Brain microvascular endothelial cell (primary cell): ENCODE data around the gene FAM107B.

Experiments
- DNase-seq: peaks from one replicate; pipeline ENCODE4 v3.0.0-alpha.2; 2020
- H3K27ac ChIP-seq: fragments of 250-450 bp; sonication (Bioruptor Pico); 2 replicates; pipeline ENCODE4 v1.5.1; 2020; ENCODE audit warnings: mild to moderate bottlenecking, moderate library complexity
- H3K27me3 ChIP-seq: fragments of 250-450 bp; sonication (Bioruptor Pico); replicated peaks from 2 replicates; pipeline ENCODE4 v1.5.1; 2020; ENCODE audit warnings: mild to moderate bottlenecking
- H3K36me3 ChIP-seq: fragments of 250-450 bp; sonication (Bioruptor Pico); replicated peaks from 2 replicates; pipeline ENCODE4 v1.5.1; 2020; ENCODE audit warnings: mild to moderate bottlenecking
- H3K4me3 ChIP-seq: 2 replicates; pipeline ENCODE4 v1.5.1; 2011; ENCODE audit warnings: low read depth, mild to moderate bottlenecking, control low read depth, low read length, moderate library complexity
- in situ Hi-C: cut with HindIII; loops from 2 replicates; pipeline ENCODE4 v1.10.0; 2017; ENCODE audit warnings: low sequenced_read_pairs, low pct_ligation_motif_present
- TF ChIP-seq, protein P1 (sequence below): IDR thresholded peaks from 2 replicates; pipeline ENCODE4 v1.5.1; 2011; ENCODE audit warnings: low read depth, mild to moderate bottlenecking, moderate library complexity, low read length, control low read depth, inconsistent platforms; ENCODE audit errors: missing control alignments

Gene FAM107B

DNA sequence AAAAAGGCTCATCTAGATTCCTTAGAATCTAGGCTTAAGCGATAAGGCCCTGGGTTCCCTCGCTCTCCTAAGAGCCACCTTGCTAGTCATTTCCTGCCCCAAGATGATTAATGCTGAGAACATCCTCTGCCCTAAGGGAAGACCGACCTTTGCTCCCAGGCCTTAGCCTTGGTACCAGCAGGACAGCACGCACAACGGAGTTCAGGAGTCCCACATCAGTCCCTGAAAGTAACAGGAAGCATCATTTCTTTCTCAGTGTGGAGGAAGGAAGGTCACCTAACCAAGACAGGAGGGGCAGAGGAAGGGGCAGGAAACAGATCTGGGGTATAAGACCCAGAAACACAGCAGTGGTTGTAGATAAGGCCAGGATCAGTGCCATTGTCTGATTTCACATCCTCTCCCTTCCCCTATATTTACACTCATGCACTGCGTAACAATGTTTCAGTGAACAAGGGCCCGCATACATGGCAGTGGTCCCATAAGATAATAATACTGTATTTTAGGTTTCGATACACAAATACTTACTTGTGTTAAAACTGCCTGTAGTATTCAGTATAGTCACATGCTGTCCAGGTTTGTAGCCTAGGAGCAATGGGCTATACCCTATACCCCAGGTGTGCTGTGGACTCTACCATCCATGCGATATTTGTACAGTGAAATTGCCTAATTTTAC is 8.1 kb upstream of the FAM107B start:
- H3K4me3 ChIP-seq: no peak overlapping the region
- in situ Hi-C loops: no loop called here
- no peak overlapping the region for H3K27ac ChIP-seq
- peak; percentile 35 for DNase-seq
- H3K36me3 ChIP-seq: no peaks in the 10 kb centered on the region
- no peaks in the 10 kb centered on the region for H3K27me3 ChIP-seq
- TF ChIP-seq, protein P1, sequence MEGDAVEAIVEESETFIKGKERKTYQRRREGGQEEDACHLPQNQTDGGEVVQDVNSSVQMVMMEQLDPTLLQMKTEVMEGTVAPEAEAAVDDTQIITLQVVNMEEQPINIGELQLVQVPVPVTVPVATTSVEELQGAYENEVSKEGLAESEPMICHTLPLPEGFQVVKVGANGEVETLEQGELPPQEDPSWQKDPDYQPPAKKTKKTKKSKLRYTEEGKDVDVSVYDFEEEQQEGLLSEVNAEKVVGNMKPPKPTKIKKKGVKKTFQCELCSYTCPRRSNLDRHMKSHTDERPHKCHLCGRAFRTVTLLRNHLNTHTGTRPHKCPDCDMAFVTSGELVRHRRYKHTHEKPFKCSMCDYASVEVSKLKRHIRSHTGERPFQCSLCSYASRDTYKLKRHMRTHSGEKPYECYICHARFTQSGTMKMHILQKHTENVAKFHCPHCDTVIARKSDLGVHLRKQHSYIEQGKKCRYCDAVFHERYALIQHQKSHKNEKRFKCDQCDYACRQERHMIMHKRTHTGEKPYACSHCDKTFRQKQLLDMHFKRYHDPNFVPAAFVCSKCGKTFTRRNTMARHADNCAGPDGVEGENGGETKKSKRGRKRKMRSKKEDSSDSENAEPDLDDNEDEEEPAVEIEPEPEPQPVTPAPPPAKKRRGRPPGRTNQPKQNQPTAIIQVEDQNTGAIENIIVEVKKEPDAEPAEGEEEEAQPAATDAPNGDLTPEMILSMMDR: no peak

DNA sequence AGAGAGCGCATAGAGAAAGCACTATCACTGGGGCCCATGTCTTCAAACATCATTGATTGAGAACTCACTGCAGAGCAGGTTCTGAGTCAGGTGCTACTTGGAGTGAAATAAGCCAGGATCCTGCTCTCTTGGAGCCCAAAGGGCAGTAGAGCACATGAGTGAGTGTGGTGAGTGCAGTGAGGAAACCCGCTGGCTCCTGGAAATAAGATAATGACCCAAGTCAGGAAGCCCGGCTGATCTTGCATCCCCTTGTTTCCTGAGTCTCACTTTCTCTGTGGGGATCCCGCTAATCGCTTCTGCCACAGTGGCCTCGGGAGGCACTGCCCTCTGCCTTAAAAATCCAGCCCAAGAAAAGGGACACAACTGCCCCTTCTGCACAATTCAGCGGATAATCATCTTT is 7.1 kb upstream of the FAM107B start:
- Histone ChIP-seq H3K4me3 (no peak overlapping the region), H3K27me3 (no peaks in the 10 kb centered on the region), H3K27ac (no peak overlapping the region), H3K36me3 (no peaks in the 10 kb centered on the region)
- DNase-seq: no peak
- TF ChIP-seq, protein P1: no peak
- in situ Hi-C loops: no loop called here

DNA sequence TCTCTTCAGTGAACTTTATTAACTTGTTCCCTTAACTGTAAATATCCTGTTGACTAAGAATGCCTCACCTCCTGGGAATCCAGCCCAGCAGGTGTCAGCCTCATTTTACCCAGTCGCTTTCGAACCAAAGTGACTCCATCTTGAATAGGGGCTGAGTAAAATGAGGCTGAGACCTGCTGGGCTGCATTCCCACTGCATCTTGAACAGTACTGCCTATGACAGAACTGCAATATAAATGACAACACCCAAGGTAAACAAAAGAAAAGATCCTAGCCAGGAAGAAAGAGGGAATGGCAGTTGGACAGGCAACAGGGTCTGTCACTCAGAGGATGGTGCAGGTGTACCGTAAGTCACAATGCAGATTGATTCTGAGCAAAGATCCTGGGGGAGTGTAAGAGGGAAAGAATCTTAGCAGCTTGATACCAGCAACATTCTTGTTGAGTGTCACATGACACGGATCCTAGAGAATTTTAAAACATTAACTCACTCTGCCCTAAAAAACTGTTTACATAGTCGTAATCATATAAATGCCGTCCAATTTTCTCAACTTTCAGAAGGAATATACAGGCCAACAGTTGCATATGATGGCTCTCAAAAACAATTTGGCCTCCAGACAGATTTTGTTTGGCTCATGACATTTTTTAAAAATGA is 4.4 kb upstream of the FAM107B start:
- Histone ChIP-seq H3K36me3 (no peaks in the 10 kb centered on the region), H3K27ac (no peak overlapping the region), H3K4me3 (no peak overlapping the region), H3K27me3 (no peaks in the 10 kb centered on the region)
- peak; percentile 6 for DNase-seq
- TF ChIP-seq, protein P1: no peak
- in situ Hi-C loops: no loop called here

DNA sequence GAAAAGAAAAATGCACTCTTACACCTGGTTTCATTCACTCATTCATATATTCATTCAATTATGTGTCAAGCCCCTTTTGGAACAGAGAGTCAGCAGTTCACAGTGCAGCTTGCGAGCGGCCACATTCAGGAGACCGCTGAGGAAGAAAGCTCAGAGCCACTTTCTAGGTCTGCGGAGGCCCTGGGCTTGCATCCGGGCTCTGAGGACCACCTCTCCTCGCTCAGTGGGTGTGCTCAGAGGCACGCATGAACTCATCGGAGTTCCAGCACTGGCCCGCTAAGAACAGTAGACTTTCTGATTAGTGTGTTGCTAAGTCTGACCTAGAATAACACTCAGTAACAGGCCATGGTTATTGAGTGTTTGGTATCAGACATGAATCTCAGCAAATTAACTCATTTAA is 1.8 kb upstream of the FAM107B start:
- TF ChIP-seq, protein P1: no peak
- Histone ChIP-seq H3K27me3 (no peaks in the 10 kb centered on the region), H3K27ac (no peak overlapping the region), H3K4me3 (no peak overlapping the region), H3K36me3 (no peaks in the 10 kb centered on the region)
- DNase-seq: no peak
- in situ Hi-C loops: no loop called here

DNA sequence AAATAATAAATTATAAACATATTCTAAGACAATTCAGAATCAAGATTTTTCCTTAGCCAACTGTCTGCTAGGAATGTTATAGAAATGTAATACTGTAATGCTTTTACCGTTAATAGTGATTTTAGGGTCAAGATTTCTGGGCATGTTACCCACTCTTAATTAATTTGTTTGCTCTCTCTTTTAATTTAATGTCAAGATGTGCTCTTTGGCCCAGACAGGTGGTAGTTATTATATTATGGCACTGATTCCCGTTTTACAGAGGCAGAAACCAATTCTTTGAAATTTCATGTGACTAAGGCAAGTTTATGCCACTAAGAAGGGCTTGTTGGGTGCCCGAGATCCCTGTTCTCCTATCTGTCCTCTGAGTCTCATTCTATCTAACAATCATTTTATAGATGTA is 959 bp upstream of the FAM107B start:
- TF ChIP-seq, protein P1: no peak
- in situ Hi-C loops: no loop called here
- DNase-seq: no peak
- H3K36me3 ChIP-seq: no peaks in the 10 kb centered on the region
- no peak overlapping the region for H3K4me3 ChIP-seq
- no peaks in the 10 kb centered on the region for H3K27me3 ChIP-seq
- no peak overlapping the region for H3K27ac ChIP-seq
